Measurements from ENCODE around the gene OR5P2. TPM values are rescaled to one million over a fixed set of nuclear protein-coding genes. Genes with fewer than 3 reads are reported as not detected.

Gene OR5P2, protein sequence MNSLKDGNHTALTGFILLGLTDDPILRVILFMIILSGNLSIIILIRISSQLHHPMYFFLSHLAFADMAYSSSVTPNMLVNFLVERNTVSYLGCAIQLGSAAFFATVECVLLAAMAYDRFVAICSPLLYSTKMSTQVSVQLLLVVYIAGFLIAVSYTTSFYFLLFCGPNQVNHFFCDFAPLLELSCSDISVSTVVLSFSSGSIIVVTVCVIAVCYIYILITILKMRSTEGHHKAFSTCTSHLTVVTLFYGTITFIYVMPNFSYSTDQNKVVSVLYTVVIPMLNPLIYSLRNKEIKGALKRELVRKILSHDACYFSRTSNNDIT
- not detected in 2 replicates for total RNA-seq

DNA sequence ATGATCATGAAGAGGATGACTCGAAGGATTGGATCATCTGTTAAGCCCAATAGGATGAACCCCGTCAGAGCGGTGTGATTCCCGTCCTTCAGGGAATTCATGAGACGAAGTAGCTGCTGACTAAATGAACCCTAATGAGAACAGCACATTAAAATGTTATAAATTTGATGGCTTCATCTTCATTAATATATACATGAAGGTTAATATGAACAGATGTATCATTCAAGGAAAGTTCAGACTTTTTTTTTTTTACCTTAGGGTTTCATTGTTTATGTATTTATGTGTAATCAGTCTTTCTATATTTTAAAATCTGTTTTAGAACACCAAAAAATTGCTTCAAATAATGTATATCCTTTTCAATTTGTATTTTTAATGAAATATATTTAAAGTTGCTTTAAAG is at the start of gene OR5P2:
TSS of gene OR5P2 (minus strand) at position 101 of the 400 bp plus-strand sequence. CDS start at position 101, 0 bp downstream.

DNA sequence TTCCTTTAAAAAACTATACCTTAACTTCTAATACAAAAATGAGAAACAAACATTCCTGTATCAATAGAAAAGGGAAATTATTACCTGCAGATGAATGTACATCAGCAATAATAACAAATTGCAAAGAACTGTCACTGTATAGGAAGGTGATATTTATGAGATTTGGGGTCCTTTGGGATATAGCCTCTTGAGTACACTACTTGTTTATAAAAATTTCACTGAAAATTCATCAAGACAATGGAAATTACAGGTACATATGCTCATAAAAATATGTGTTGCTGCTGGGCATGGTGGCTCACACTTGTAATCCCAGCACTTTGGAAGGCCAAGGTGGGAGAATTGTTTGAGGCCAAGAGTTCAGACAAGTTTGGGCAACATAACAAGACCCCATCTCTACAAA is 34.0 kb upstream of the OR5P2 start, which contains the start of gene OR5P3:
TSS of gene OR5P3 (minus strand) at position 101 of the 400 bp plus-strand sequence.

Other genes with a start within 250 kb of the OR5P2 start
- 34.5 and 42.8 TPM in 2 replicates for gene CYB5R2, start 123.4 kb downstream of the OR5P2 start, total RNA-seq
- gene OVCH2, start 90.5 kb downstream of the OR5P2 start, total RNA-seq = not detected in 2 replicates
- not detected in 2 replicates for gene OR5P3, start 33.9 kb upstream of the OR5P2 start, total RNA-seq
- gene OR10A6, start 134.3 kb upstream of the OR5P2 start, total RNA-seq = not detected in 2 replicates
- gene OR10A3, start 144.8 kb upstream of the OR5P2 start, total RNA-seq = not detected in 2 replicates
- gene NLRP10, start 168.5 kb upstream of the OR5P2 start, total RNA-seq = 7.6 and 11.7 TPM in 2 replicates
- 513 and 608 TPM in 2 replicates for gene EIF3F, start 190.4 kb upstream of the OR5P2 start, total RNA-seq

Data from bronchus fibroblast of lung (primary cell).